GM12801 (cell line): Measurements from ENCODE around the gene ZNF318.

Source experiments
- CTCF ChIP-seq: IDR thresholded peaks from one replicate; pipeline ENCODE4 v1.5.1; 2011; ENCODE audit warnings: control low read depth; ENCODE audit not compliant: insufficient read length; ENCODE audit errors: extremely low read depth

Gene ZNF318

GRCh38 chr6:43369174-43370002 is at the start of gene ZNF318:
Gene ZNF318 (minus strand): TSS chr6:43369647. CDS start chr6:43369365, 282 bp downstream.
- TF ChIP-seq CTCF: no peak

GRCh38 chr6:43416935-43417334 is 47.5 kb upstream of the ZNF318 start:
- no peak for TF ChIP-seq CTCF

GRCh38 chr6:43413002-43413401 is 43.6 kb upstream of the ZNF318 start:
- TF ChIP-seq CTCF: no peak

- TF ChIP-seq CTCF: no peak
Measured at GRCh38 chr6:43412541-43412940, 43.1 kb upstream of the ZNF318 start.

- no peak for TF ChIP-seq CTCF
Measured at GRCh38 chr6:43408259-43408658, 38.8 kb upstream of the ZNF318 start.

GRCh38 chr6:43407296-43407695 is 37.8 kb upstream of the ZNF318 start:
- no peak for TF ChIP-seq CTCF

GRCh38 chr6:43405354-43405753 is 35.9 kb upstream of the ZNF318 start:
- TF ChIP-seq CTCF: no peak
